Erythroblast (primary cell): ENCODE results near the gene POMC.
A peak's percentile ranks its signal among the peaks of the same experiment; 100 is the strongest.
"Not testable (repeated sequence)": the region's sequence is repeated elsewhere in the genome, so short reads cannot be mapped to it uniquely, and the experiment has no call there.

Experiments
- DNase-seq, 2 experiments: peaks; one replicate each; lab custom pipeline; 2025; lab: John Stamatoyannopoulos, UW
- GATA1 ChIP-seq: IDR thresholded peaks from 2 replicates; pipeline ENCODE4 v1.6.1; 2011; ENCODE audit warnings: low read depth, mild to moderate bottlenecking, control low read depth, low read length, moderate library complexity
- POLR2A ChIP-seq: IDR thresholded peaks from 2 replicates; pipeline ENCODE4 v1.6.1; 2011; ENCODE audit warnings: mild to moderate bottlenecking, low read length

Gene POMC

GRCh38 chr2:25169073-25169470 lies 692 bp upstream of the POMC start:
- TF ChIP-seq GATA1 (no peak), POLR2A (no peak)
- DNase-seq = no peak

- peak; percentile 33 to 55 for DNase-seq
- TF ChIP-seq GATA1 (no peak), POLR2A (no peak)
Measured at GRCh38 chr2:25165992-25166875, 2.1 kb downstream of the POMC start.

- TF ChIP-seq GATA1 (no peak), POLR2A (no peak)
- no peak for DNase-seq
Measured at GRCh38 chr2:25164561-25164960, 3.8 kb downstream of the POMC start.

- DNase-seq = not testable (repeated sequence)
Measured at GRCh38 chr2:25162061-25162460, 6.3 kb downstream of the POMC start.

- DNase-seq = peak; percentile 52 to 53
- TF ChIP-seq GATA1 = no peak
- peak; percentile 21 for TF ChIP-seq POLR2A
Measured at GRCh38 chr2:25161055-25161781, 7.2 kb downstream of the POMC start.

GRCh38 chr2:25160376-25160775 lies 8.0 kb downstream of the POMC start:
- DNase-seq = no peak
- TF ChIP-seq POLR2A (no peak), GATA1 (no peak)

GRCh38 chr2:25159949-25160348 lies 8.4 kb downstream of the POMC start:
- DNase-seq = peak in 1 of 2 experiments; percentile 12

GRCh38 chr2:25158096-25158852 lies 10.1 kb downstream of the POMC start:
- DNase-seq = no peak
- TF ChIP-seq GATA1 (no peak), POLR2A (no peak)

More at GRCh38 chr2:25159949-25160348, 8.4 kb downstream of the POMC start:
- no peak for TF ChIP-seq POLR2A
- no peak for TF ChIP-seq GATA1

GRCh38 chr2:25155401-25155800 lies 13.0 kb downstream of the POMC start:
- DNase-seq = no peak
- TF ChIP-seq POLR2A (no peak), GATA1 (no peak)

- no peak for DNase-seq
- TF ChIP-seq POLR2A = no peak
- no peak for TF ChIP-seq GATA1
Measured at GRCh38 chr2:25151718-25152117, 16.7 kb downstream of the POMC start.

- DNase-seq = not testable (repeated sequence)
Measured at GRCh38 chr2:25150993-25151392, 17.4 kb downstream of the POMC start.

GRCh38 chr2:25149646-25150045 lies 18.7 kb downstream of the POMC start:
- DNase-seq = no peak
- TF ChIP-seq POLR2A = no peak

- no peak for DNase-seq
- TF ChIP-seq POLR2A = no peak
- TF ChIP-seq GATA1 = no peak
Measured at GRCh38 chr2:25146896-25147295, 21.5 kb downstream of the POMC start.

- TF ChIP-seq GATA1 (no peak), POLR2A (no peak)
- no peak for DNase-seq
Measured at GRCh38 chr2:25145803-25146202, 22.6 kb downstream of the POMC start.

- TF ChIP-seq POLR2A (no peak), GATA1 (no peak)
- DNase-seq = no peak
Measured at GRCh38 chr2:25141120-25141519, 27.3 kb downstream of the POMC start.

GRCh38 chr2:25140535-25140934 lies 27.8 kb downstream of the POMC start:
- not testable (repeated sequence) for DNase-seq
